ENCODE measurements around the gene IGDCC3. TPM values are rescaled to one million over a fixed set of nuclear protein-coding genes. Genes with fewer than 3 reads are reported as not detected.

IGDCC3 gene
- total RNA-seq, result not detected

DNA sequence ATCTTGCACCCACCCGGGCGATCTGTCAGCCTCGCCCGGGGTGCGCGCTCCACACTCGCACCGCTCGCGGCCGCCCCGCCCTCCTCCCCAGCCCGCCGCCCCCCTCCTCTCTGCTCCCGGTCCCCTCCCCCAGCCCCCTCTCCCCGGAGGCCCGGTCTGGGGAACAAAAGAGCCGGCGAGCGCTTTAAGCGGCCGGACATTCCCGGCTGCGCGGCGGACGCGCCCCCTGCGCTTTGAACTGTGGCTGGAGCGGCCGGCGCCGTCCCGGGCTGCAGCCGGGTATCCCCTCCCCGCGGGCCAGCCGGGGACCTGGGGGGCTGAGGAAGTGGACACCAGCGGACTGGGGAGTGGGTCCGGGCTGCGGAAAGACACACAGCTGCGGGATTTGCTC lies at the start of gene IGDCC3:
Gene IGDCC3, minus strand, starts transcription at position 27 of the 391 bp plus-strand sequence. CDS start 214 bp downstream, outside the sequence.
- Mint-ChIP-seq H3K4me1 (peaks cover 15% of the 10 kb centered on the region), H3K27me3 (peaks cover 77% of the 10 kb centered on the region), H3K4me3 (peak within 1 kb of the TSS; percentile 15), H3K36me3 (ENCODE audit: low read depth) (no peaks in the 10 kb centered on the region), H3K9me3 (no peaks in the 10 kb centered on the region), H3K27ac (no peak within 1 kb of the TSS)
- ChIA-PET POLR2A (interaction anchor here (3.3 kb wide), 1 partner anchor 73 kb away, joined by 15 read pairs; the partner anchor contains the start of gene RNU5B-1), CTCF (no interaction called here)
- no peak for DNase-seq

DNA sequence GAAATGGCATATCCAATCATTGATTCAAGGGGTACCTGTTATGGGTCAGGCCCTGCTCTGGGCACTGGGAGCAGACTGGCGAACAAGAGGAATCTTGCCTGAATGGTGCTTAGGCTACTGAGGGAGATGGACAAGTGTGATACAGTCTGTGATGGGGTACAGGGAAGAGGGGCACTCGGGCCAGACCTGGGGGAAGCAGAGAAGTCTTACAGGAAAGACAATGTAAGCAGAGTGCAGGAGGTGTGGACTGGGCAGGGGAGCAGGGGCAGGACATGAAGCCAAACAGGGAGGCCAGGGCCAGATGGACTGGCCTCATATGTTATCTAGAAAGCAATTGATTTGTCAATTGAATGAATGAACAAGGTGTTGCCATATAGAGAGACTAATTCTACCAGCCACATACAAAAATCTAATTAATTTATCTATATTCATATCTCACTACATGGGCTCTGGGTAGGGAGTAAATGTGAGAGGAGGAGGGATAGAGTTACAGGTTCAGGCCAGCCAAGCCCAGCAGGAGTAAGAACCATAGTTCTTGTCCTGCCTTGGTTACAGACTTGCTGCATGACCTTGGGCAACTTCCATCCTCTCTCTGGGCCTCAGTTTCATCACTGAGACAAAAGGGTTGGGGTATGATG lies 48.5 kb upstream of the IGDCC3 start:
- H3K27ac Mint-ChIP-seq, result no peak overlapping the region
- H3K4me1 Mint-ChIP-seq, result peaks cover 19% of the 10 kb centered on the region
- POLR2A ChIA-PET, result no interaction called here
- H3K9me3 Mint-ChIP-seq, result no peaks in the 10 kb centered on the region
- H3K4me3 Mint-ChIP-seq, result no peak overlapping the region
- H3K36me3 Mint-ChIP-seq (ENCODE audit: low read depth), result peaks cover 4% of the 10 kb centered on the region
- DNase-seq, result no peak
- CTCF ChIA-PET, result no interaction called here
- H3K27me3 Mint-ChIP-seq, result peaks cover 37% of the 10 kb centered on the region

DNA sequence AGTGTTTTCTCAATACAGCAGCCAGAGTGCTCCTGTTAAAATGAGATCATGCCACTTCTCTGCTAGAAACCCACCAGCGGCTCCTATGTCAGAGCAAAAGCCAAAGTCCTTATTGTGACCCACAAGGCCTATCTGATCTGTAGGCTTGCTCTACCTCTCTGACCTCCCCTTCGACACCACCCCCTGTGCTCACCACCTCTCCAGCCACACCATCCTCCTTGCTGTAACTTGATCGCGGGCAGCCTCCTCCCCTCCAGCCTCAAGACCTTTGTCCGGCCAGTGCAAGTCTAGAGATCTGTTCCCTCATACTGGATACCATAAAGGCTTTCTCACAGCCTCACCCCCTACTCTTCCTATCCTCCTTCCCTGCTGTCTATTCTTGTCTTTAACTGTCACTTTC lies 46.9 kb upstream of the IGDCC3 start:
- H3K4me1 Mint-ChIP-seq, result peaks cover 19% of the 10 kb centered on the region
- no peak for DNase-seq
- no peak overlapping the region for H3K4me3 Mint-ChIP-seq
- H3K27me3 Mint-ChIP-seq, result peaks cover 50% of the 10 kb centered on the region
- no peaks in the 10 kb centered on the region for H3K9me3 Mint-ChIP-seq
- no peak overlapping the region for H3K27ac Mint-ChIP-seq
- ChIA-PET POLR2A (no interaction called here), CTCF (no interaction called here)
- peaks cover 4% of the 10 kb centered on the region for H3K36me3 Mint-ChIP-seq (ENCODE audit: low read depth)

DNA sequence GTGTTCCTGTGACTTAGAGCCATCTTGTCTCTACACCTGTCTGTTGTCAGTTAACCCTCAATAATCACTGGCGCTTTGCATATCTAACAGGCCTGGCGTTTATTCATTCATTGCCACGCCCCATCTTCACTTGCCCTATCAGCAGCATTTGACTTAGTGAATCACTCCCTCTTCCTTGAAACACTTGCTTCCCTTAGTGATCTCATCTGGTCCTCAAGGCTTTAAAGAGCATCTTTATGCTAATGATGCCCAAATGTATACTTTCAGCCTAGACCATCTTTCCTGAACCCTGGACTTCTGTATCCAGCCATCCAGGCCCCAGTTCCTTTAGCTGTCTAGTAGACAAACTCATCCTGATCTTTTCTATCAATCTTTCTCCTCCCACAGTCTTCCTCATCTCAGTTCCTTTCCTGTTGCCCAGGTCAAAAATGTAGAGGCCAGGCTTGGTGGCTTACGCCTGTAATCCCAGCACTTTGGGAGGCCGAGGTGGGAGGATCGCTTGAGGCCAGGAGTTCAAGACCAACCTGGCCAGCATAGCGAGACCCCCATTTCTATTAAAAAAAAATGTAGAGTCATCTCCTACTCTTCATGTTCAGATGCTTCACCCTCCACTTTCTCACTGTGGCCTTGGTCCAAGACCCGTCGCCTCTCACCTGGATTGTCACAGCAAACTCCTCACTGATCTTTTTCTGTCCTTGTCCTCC lies 46.3 kb upstream of the IGDCC3 start:
- Mint-ChIP-seq H3K27me3 (peaks cover 55% of the 10 kb centered on the region), H3K9me3 (no peaks in the 10 kb centered on the region), H3K36me3 (ENCODE audit: low read depth) (peaks cover 4% of the 10 kb centered on the region), H3K4me1 (peaks cover 19% of the 10 kb centered on the region), H3K27ac (no peak overlapping the region), H3K4me3 (peak overlapping the region; percentile 48)
- POLR2A ChIA-PET, result no interaction called here
- CTCF ChIA-PET, result no interaction called here
- DNase-seq, result no peak

DNA sequence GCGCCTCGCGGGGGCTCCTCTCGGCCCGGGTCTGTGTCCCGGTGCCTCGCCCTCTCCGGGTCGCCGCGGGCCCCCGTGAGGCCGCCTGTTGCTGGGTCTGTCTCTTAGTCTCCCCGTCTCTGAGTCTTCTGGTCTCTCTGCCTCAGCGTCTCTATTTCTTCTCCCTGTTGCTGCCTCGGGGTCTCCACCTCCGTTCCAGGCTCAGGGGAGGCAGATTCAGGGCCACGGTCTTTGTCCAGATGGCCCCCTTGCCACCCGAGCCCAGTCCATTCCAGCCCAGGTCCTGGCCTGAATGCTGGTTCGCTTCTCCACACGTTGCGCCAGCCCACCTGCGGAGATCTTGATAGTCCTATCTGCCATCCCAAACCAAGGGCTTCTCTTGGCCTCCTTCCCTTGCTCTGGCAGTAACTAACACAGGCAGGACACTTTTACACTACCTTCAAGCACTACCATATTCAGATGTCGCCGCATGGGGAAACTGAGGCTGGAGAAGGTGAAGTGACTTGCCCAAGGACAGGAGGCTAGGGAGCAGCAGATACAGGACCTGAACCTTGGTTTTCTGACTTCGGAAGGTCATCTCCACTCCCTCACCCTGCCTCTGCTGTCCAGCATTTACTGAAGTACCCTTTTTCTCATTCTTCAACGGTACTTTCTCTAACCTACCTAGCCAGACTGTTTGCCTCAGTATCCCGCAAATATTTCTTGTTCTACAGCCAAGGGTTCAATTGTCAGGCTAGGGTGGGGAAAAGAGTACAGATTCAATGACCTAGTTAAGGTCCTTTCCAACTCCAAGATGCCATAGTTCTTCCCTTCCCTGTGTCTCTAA lies 45.6 kb upstream of the IGDCC3 start:
- CTCF ChIA-PET, result no interaction called here
- no peaks in the 10 kb centered on the region for H3K9me3 Mint-ChIP-seq
- H3K27me3 Mint-ChIP-seq, result peaks cover 61% of the 10 kb centered on the region
- H3K4me3 Mint-ChIP-seq, result peak overlapping the region; percentile 48
- H3K27ac Mint-ChIP-seq, result no peak overlapping the region
- DNase-seq, result no peak
- peaks cover 19% of the 10 kb centered on the region for H3K4me1 Mint-ChIP-seq
- POLR2A ChIA-PET, result no interaction called here
- H3K36me3 Mint-ChIP-seq (ENCODE audit: low read depth), result peaks cover 4% of the 10 kb centered on the region

DNA sequence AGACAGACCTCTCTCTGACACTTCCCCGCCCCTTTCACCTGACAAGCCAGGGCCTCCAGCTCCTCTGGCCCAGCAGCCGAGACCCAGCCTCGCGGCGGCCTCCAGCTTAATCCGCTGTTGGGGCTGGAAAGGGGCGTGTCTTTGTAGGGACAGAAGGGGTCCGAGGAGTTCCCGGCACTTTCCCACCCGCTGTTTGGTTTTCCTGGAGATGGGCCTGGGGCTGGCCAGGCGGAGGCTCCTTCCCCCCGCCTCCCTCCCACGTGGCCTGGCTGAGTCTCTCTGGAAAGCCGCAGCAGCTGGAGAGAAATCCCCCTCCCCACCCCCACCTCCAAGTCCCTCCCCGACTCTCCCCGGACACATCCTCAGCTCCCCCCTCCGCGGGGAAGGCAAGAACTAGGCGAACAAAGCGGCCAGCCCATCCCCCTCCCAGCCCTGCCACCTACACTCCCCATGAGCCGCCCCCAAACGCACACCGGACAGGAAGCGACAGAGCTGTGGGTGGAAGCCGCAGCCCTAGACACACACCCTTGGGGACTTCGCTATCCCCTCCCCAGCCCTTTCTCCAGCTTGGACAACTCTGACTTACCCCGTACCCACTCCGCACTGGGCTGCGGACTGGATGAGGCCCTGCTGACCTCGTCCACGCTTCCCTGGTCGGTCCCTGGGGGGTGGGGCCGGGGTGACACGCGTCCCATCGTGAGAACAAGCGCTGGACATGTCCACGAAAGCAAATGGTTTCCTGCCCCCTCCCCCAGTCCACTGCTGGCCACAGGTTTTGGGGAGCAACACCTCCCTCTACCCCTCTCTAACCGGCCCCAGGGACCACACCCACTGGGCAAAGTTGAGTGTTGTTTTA lies 43.8 kb upstream of the IGDCC3 start:
- Mint-ChIP-seq H3K9me3 (no peaks in the 10 kb centered on the region), H3K27ac (no peak overlapping the region), H3K4me3 (peak overlapping the region; percentile 69), H3K27me3 (peaks cover 66% of the 10 kb centered on the region), H3K4me1 (peaks cover 19% of the 10 kb centered on the region), H3K36me3 (ENCODE audit: low read depth) (peaks cover 4% of the 10 kb centered on the region)
- peak; percentile 27 for DNase-seq
- CTCF ChIA-PET, result interaction anchor here (0.6 kb wide), 1 partner anchor 23 kb away, joined by 3 read pairs; no protein-coding TSS in a partner anchor
- POLR2A ChIA-PET, result interaction anchor here (0.6 to 1.2 kb wide), 4 partner anchors 18 to 116 kb away, joined by 3 to 7 read pairs (median 3); partner anchors contain the start of gene RNU5B-1

DNA sequence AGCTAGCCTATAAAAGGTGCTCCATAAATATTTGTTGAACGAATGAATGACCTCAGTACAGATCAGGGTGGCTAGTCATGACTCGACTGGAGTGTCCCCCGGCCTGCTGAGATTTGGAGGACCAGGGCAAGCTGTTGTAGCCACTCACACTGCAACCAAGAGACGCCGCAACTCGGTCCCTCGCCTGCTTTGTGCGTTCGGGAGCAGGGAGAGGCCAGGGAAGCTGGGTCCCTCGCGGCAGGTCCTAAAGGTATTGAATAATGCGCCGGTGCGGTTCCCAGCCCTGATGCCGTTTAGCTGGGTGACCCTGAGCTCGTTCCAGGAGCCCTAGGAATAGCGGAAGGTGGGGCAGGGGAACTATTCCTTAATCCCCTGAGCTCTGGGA lies 43.2 kb upstream of the IGDCC3 start:
- CTCF ChIA-PET, result interaction anchor here (1.1 kb wide), 1 partner anchor 20 kb away, joined by 3 read pairs; no protein-coding TSS in a partner anchor
- DNase-seq, result no peak
- H3K36me3 Mint-ChIP-seq (ENCODE audit: low read depth), result peaks cover 4% of the 10 kb centered on the region
- H3K9me3 Mint-ChIP-seq, result no peaks in the 10 kb centered on the region
- H3K4me1 Mint-ChIP-seq, result peaks cover 19% of the 10 kb centered on the region
- H3K27me3 Mint-ChIP-seq, result peaks cover 63% of the 10 kb centered on the region
- no peak overlapping the region for H3K27ac Mint-ChIP-seq
- POLR2A ChIA-PET, result interaction anchor here (0.6 to 1.0 kb wide), 3 partner anchors 19 to 116 kb away, joined by 3 read pairs; no protein-coding TSS in a partner anchor
- H3K4me3 Mint-ChIP-seq, result no peak overlapping the region

DNA sequence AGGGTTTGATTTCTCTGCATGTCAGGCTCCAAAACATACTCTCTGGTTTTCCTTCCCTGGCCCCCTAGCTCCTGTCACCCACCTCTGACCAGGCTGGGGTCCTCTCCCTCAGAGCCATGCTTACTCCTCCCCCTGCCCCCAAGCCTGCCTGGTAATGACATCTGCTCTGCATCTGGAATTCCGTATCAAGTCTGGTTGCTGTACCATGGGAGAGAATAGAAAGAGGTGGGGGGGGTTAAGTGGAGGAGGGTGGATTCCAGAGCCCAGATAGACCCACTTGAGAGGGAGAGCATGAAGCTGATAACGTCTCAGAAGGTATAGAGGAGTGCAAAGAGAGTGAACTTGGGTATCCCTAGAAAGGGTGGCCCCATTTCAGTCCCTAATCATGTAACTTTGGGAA lies 40.8 kb upstream of the IGDCC3 start:
- Mint-ChIP-seq H3K27me3 (peaks cover 47% of the 10 kb centered on the region), H3K9me3 (no peaks in the 10 kb centered on the region)

DNA sequence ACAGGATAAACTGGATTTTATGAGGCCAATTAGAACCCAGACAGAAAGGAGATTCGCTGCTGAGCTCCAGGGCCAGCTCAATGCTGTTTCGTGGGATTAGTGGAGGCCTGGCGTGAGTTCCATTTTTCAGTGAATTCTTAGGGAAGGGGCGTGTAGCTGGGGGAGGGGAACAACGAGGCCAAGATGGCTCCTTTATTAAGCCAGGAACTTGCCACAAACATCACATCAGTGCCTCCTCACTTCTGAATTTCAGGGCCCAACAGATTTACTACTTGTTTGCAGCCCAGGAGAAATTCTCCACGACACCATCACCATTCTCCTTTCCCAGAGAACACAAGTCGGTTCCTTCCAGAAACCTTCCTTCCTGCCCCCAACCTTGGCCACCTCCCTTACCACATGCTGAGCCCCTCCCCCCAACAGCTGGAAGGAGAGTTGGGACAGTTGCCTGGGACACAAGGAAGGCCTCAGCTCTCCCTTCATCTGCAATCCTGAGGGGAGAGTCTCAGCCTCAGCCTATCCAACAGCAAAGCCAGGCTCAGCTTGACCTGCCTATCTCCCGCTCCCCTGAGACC lies 39.1 kb upstream of the IGDCC3 start:
- Mint-ChIP-seq H3K4me1 (peaks cover 4% of the 10 kb centered on the region), H3K27ac (no peak overlapping the region), H3K27me3 (peaks cover 36% of the 10 kb centered on the region), H3K36me3 (ENCODE audit: low read depth) (no peaks in the 10 kb centered on the region), H3K9me3 (no peaks in the 10 kb centered on the region), H3K4me3 (no peak overlapping the region)
- POLR2A ChIA-PET, result no interaction called here
- CTCF ChIA-PET, result no interaction called here
- no peak for DNase-seq

More for the DNA sequence above, 40.8 kb upstream of the IGDCC3 start:
- Mint-ChIP-seq H3K4me1 (peaks cover 13% of the 10 kb centered on the region), H3K4me3 (no peak overlapping the region), H3K36me3 (ENCODE audit: low read depth) (peaks cover 4% of the 10 kb centered on the region), H3K27ac (no peak overlapping the region)
- no peak for DNase-seq
- ChIA-PET CTCF (interaction anchor here (1.8 kb wide), 1 partner anchor 33 kb away, joined by 4 read pairs; no protein-coding TSS in a partner anchor), POLR2A (no interaction called here)

DNA sequence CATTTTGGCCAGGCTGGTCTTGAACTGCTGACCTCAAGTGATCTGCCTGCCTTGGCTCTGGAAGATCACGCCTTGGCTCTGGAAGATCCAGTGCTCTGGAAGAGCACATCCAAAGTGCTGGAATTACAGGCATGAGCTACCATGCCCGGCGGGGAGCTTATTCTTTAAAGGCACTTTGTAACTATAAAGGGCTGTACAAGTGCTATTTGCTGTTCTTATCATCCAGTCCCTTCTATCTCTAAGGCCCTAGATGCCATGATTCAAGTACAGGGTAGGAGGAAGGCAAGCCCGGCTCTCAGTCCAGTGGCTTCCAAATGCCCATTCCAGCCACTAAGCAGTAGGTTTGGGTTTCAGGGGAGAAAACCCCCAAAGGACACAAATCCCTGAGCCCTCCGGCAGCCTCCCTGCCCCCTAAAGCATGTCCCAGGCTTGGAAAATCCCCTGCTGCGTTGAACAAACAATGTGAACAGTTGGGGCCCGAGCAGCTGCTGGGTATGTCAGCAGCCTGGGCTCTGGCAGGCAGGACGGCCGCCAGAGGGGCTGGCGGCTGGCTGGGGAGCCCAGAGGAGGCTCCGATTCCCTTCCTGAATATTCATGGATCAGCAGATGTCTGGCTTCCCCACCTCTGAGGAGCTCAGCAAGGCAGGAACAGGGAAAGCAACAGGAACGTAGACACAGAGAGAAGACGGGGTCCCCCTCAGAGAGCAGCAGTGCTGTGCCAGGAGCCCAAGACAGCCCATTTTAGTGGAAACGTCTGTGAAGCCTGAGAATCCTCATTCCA lies 37.2 kb upstream of the IGDCC3 start:
- no peaks in the 10 kb centered on the region for H3K4me1 Mint-ChIP-seq
- ChIA-PET CTCF (interaction anchor here (0.7 to 1.6 kb wide), 2 partner anchors 12 to 15 kb away, joined by 3 to 4 read pairs; no protein-coding TSS in a partner anchor), POLR2A (interaction anchor here (0.9 kb wide), 1 partner anchor 110 kb away, joined by 3 read pairs; the partner anchor contains the start of gene RNU5B-1)
- no peak for DNase-seq
- H3K36me3 Mint-ChIP-seq (ENCODE audit: low read depth), result no peaks in the 10 kb centered on the region
- no peak overlapping the region for H3K27ac Mint-ChIP-seq
- no peaks in the 10 kb centered on the region for H3K9me3 Mint-ChIP-seq
- H3K27me3 Mint-ChIP-seq, result peaks cover 27% of the 10 kb centered on the region
- no peak overlapping the region for H3K4me3 Mint-ChIP-seq

DNA sequence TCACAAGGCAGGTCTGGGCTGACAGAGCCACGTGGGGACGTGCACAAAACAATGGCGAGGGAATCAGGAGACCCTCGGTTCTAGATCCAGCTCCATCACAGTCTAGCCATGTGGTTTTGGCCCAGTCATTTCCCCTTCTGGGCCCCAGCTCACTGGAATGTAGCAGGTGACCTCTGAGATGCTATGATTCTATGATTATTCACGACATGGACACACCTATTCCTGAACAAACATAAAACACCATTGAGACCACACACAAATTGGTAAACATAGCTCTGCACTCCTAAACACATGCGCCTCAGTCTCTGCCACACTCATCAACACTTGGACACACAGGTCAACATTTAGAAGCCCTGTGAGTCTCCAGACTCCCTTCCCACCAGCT lies 36.0 kb upstream of the IGDCC3 start:
- H3K9me3 Mint-ChIP-seq, result no peaks in the 10 kb centered on the region
- H3K36me3 Mint-ChIP-seq (ENCODE audit: low read depth), result no peaks in the 10 kb centered on the region
- H3K4me3 Mint-ChIP-seq, result no peak overlapping the region
- no peak overlapping the region for H3K27ac Mint-ChIP-seq
- H3K27me3 Mint-ChIP-seq, result peaks cover 21% of the 10 kb centered on the region
- peaks cover 2% of the 10 kb centered on the region for H3K4me1 Mint-ChIP-seq
- CTCF ChIA-PET, result interaction anchor here (1.6 kb wide), 1 partner anchor 13 kb away, joined by 4 read pairs; no protein-coding TSS in a partner anchor
- POLR2A ChIA-PET, result no interaction called here
- DNase-seq, result no peak
